C4-2B (cell line): ENCODE measurements around the gene NUTM2B.
"Not testable (repeated sequence)": the region's sequence is repeated elsewhere in the genome, so short reads cannot be mapped to it uniquely, and the experiment has no call there.

Experiments used
- ZFX ChIP-seq: fragments of 450-650 bp; IDR thresholded peaks from 2 replicates; pipeline ENCODE4 v1.6.1; 2017
- TF ChIP-seq, protein P1 (sequence below): fragments of 450-650 bp; conservative IDR thresholded peaks from 2 replicates; pipeline ENCODE4 v1.5.1; 2017; ENCODE audit warnings: mild to moderate bottlenecking

DNA sequence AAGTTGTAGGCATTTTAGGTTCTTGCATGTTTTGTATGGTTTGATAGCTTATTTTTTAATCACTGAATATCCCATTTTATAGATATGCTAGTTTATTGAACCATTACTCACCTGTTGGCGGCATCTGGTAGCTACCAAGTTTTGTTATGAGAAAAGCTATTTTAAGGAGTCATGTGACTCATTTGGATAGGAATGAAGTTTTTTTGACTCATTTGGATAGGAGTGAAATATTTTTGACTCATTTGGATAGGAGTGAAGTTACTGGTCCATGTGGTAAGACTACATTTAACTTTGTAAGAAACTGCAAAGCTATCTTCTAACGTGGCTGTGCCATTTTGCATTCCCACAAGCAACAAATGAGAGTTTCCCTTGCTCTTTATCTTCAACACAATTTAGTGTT is 28.1 kb upstream of the NUTM2B start:
- TF ChIP-seq, protein P1, sequence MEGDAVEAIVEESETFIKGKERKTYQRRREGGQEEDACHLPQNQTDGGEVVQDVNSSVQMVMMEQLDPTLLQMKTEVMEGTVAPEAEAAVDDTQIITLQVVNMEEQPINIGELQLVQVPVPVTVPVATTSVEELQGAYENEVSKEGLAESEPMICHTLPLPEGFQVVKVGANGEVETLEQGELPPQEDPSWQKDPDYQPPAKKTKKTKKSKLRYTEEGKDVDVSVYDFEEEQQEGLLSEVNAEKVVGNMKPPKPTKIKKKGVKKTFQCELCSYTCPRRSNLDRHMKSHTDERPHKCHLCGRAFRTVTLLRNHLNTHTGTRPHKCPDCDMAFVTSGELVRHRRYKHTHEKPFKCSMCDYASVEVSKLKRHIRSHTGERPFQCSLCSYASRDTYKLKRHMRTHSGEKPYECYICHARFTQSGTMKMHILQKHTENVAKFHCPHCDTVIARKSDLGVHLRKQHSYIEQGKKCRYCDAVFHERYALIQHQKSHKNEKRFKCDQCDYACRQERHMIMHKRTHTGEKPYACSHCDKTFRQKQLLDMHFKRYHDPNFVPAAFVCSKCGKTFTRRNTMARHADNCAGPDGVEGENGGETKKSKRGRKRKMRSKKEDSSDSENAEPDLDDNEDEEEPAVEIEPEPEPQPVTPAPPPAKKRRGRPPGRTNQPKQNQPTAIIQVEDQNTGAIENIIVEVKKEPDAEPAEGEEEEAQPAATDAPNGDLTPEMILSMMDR, result not testable (repeated sequence)
- TF ChIP-seq ZFX, result not testable (repeated sequence)
